LNCaP clone FGC (cell line): ENCODE measurements around the gene CRABP2.

Experiments used
- DNase-seq: peaks from one replicate; pipeline ENCODE4 v3.0.0-alpha.2; 2011; ENCODE audit warnings: low read depth
- H3K4me3 ChIP-seq: 2 replicates; pipeline ENCODE4 v1.5.1; 2011; ENCODE audit warnings: mild to moderate bottlenecking, low read depth, low read length, control low read depth
- CTCF ChIP-seq: IDR thresholded peaks from 2 replicates; pipeline ENCODE4 v1.5.1; 2012; ENCODE audit warnings: mild to moderate bottlenecking; ENCODE audit not compliant: control insufficient read depth, insufficient read depth; ENCODE audit errors: extremely low read depth

Gene CRABP2

GRCh38 chr1:156691191-156691590 lies 14.2 kb downstream of the CRABP2 start:
- DNase-seq, result no peak
- H3K4me3 ChIP-seq, result no peak overlapping the region
- TF ChIP-seq CTCF, result no peak

- DNase-seq, result no peak
- H3K4me3 ChIP-seq, result no peak overlapping the region
Measured at GRCh38 chr1:156690675-156691036, 14.7 kb downstream of the CRABP2 start.

GRCh38 chr1:156689953-156690674 lies 15.3 kb downstream of the CRABP2 start:
- H3K4me3 ChIP-seq, result peak overlapping the region; percentile 34; the same call in 1 of the 2 replicates
- TF ChIP-seq CTCF, result no peak
- DNase-seq, result no peak

More at GRCh38 chr1:156690675-156691036, 14.7 kb downstream of the CRABP2 start:
- TF ChIP-seq CTCF, result no peak

- DNase-seq, result no peak
- TF ChIP-seq CTCF, result peak; percentile 89
- H3K4me3 ChIP-seq, result peak overlapping the region; percentile 34; the same call in 1 of the 2 replicates
Measured at GRCh38 chr1:156689035-156689952, 16.1 kb downstream of the CRABP2 start.

- no peak for TF ChIP-seq CTCF
- DNase-seq, result no peak
- no peak overlapping the region for H3K4me3 ChIP-seq
Measured at GRCh38 chr1:156684227-156684782, 21.1 kb downstream of the CRABP2 start.

- no peak for DNase-seq
- TF ChIP-seq CTCF, result 0 out of 2 replicates have a peak, but pooled peaks have one; percentile 1
Measured at GRCh38 chr1:156682166-156682890, 23.1 kb downstream of the CRABP2 start.

More at GRCh38 chr1:156682166-156682890, 23.1 kb downstream of the CRABP2 start:
- H3K4me3 ChIP-seq, result no peak overlapping the region
